Measurements from ENCODE around the gene PUSL1.

The PUSL1 gene

GRCh38 chr1:1319646-1319941 lies 11.2 kb downstream of the PUSL1 start:
- H3F3A ChIP-seq (ENCODE audit: control insufficient read depth, insufficient read depth), result peaks cover 9% of the 10 kb centered on the region; the same call in 1 of the 2 replicates
- H3K4me1 ChIP-seq (ENCODE audit: control insufficient read depth, low read length), result peaks cover 11% of the 10 kb centered on the region
- H3K4me2 ChIP-seq (ENCODE audit: low read length), result no peak overlapping the region
- TF ChIP-seq EZH2phosphoT487 (IDR thresholded peaks at IDR 0.05; ENCODE audit: borderline replicate concordance, low read length), result no peak
- H4K20me1 ChIP-seq (ENCODE audit: control insufficient read depth, insufficient read depth, low read depth, low read length), result peaks cover 21% of the 10 kb centered on the region
- no peaks in the 10 kb centered on the region for H3K27me3 ChIP-seq (ENCODE audit: control insufficient read depth, low read length)
- peaks cover 61% of the 10 kb centered on the region for H3K36me3 ChIP-seq (ENCODE audit: control insufficient read depth, low read length)
- no peak overlapping the region for H3K4me3 ChIP-seq (ENCODE audit: low read length)
- H3K79me2 ChIP-seq (ENCODE audit: control insufficient read depth, low read length), result peaks cover 55% of the 10 kb centered on the region
- H3K27ac ChIP-seq (ENCODE audit: low read depth, low read length), result no peak overlapping the region
- no peaks in the 10 kb centered on the region for H3K9me2 ChIP-seq (replicated peaks; ENCODE audit: control insufficient read depth, low read length)
- no peaks in the 10 kb centered on the region for H3K9me3 ChIP-seq (ENCODE audit: control insufficient read depth, insufficient read depth, low read length)

DNA sequence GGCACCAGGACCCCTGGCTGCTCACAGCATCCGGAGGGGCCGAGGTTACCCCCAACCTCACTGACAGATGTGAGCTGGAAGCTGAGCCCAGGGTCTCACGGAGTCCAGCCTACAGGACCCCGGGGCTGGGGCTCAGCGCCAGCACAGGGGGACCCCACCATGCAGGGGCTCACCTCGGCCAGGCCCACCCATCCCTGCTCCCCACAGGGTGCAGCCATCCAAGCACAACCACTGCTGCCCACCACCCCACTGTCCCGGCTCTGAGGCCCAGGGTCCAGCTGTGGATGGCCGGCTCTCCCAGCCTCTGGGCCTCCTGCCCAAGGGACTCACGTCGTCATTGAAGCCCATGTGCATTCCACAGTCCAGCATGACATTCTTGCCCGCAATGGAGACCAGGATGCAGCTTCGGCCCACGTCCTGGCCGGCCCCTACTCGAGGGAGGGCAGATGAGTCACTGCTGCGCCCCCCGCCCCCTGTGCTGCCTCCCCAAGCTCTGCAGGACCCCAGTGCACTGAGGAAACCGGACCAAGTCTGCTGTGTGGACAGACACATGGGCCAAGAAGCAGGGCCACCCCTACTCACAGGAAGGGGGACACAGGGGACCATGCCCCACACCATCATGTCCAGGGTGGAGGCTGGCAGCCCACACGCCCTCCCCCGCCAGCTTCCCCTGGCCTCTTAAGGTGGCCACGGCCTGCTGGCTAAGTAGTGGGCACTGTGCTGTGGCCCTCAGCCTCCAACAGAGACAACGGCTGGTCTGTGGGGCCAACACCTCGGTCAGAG lies 12.5 kb downstream of the PUSL1 start:
- Histone ChIP-seq H3K9me3 (ENCODE audit: control insufficient read depth, insufficient read depth, low read length) (no peaks in the 10 kb centered on the region), H3F3A (ENCODE audit: control insufficient read depth, insufficient read depth) (peaks cover 9% of the 10 kb centered on the region; the same call in 1 of the 2 replicates), H3K4me3 (ENCODE audit: low read length) (no peak overlapping the region), H3K4me1 (ENCODE audit: control insufficient read depth, low read length) (peaks cover 20% of the 10 kb centered on the region), H3K27ac (ENCODE audit: low read depth, low read length) (no peak overlapping the region), H4K20me1 (ENCODE audit: control insufficient read depth, insufficient read depth, low read depth, low read length) (peaks cover 18% of the 10 kb centered on the region), H3K79me2 (ENCODE audit: control insufficient read depth, low read length) (peaks cover 60% of the 10 kb centered on the region), H3K27me3 (ENCODE audit: control insufficient read depth, low read length) (no peaks in the 10 kb centered on the region), H3K36me3 (ENCODE audit: control insufficient read depth, low read length) (peaks cover 53% of the 10 kb centered on the region), H3K4me2 (ENCODE audit: low read length) (no peak overlapping the region), H3K9me2 (replicated peaks; ENCODE audit: control insufficient read depth, low read length) (no peaks in the 10 kb centered on the region)
- TF ChIP-seq CTCF (IDR thresholded peaks at IDR 0.05; ENCODE audit: low read depth, low read length, poor library complexity, severe bottlenecking), result no peak
- no peak for TF ChIP-seq EZH2phosphoT487 (IDR thresholded peaks at IDR 0.05; ENCODE audit: borderline replicate concordance, low read length)

GRCh38 chr1:1321477-1321876 lies 13.1 kb downstream of the PUSL1 start:
- H3F3A ChIP-seq (ENCODE audit: control insufficient read depth, insufficient read depth), result peaks cover 9% of the 10 kb centered on the region; the same call in 1 of the 2 replicates
- peaks cover 18% of the 10 kb centered on the region for H4K20me1 ChIP-seq (ENCODE audit: control insufficient read depth, insufficient read depth, low read depth, low read length)
- no peaks in the 10 kb centered on the region for H3K27me3 ChIP-seq (ENCODE audit: control insufficient read depth, low read length)
- peaks cover 26% of the 10 kb centered on the region for H3K4me1 ChIP-seq (ENCODE audit: control insufficient read depth, low read length)
- peaks cover 53% of the 10 kb centered on the region for H3K36me3 ChIP-seq (ENCODE audit: control insufficient read depth, low read length)
- H3K9me2 ChIP-seq (replicated peaks; ENCODE audit: control insufficient read depth, low read length), result no peaks in the 10 kb centered on the region
- H3K4me2 ChIP-seq (ENCODE audit: low read length), result no peak overlapping the region
- H3K27ac ChIP-seq (ENCODE audit: low read depth, low read length), result no peak overlapping the region
- H3K4me3 ChIP-seq (ENCODE audit: low read length), result no peak overlapping the region
- H3K9me3 ChIP-seq (ENCODE audit: control insufficient read depth, insufficient read depth, low read length), result no peaks in the 10 kb centered on the region
- TF ChIP-seq CTCF (IDR thresholded peaks at IDR 0.05; ENCODE audit: low read depth, low read length, poor library complexity, severe bottlenecking), result no peak
- peaks cover 66% of the 10 kb centered on the region for H3K79me2 ChIP-seq (ENCODE audit: control insufficient read depth, low read length)

- TF ChIP-seq EZH2phosphoT487 (IDR thresholded peaks at IDR 0.05; ENCODE audit: borderline replicate concordance, low read length) (no peak), CTCF (IDR thresholded peaks at IDR 0.05; ENCODE audit: low read depth, low read length, poor library complexity, severe bottlenecking) (no peak)
- Histone ChIP-seq H3K79me2 (ENCODE audit: control insufficient read depth, low read length) (peaks cover 67% of the 10 kb centered on the region), H3K4me2 (ENCODE audit: low read length) (no peak overlapping the region)
Measured at GRCh38 chr1:1322418-1322817, 14.0 kb downstream of the PUSL1 start.

More at GRCh38 chr1:1322418-1322817, 14.0 kb downstream of the PUSL1 start:
- Histone ChIP-seq H3K4me3 (ENCODE audit: low read length) (no peak overlapping the region), H3K27me3 (ENCODE audit: control insufficient read depth, low read length) (no peaks in the 10 kb centered on the region), H3F3A (ENCODE audit: control insufficient read depth, insufficient read depth) (peaks cover 9% of the 10 kb centered on the region; the same call in 1 of the 2 replicates), H3K4me1 (ENCODE audit: control insufficient read depth, low read length) (peaks cover 26% of the 10 kb centered on the region), H3K9me2 (replicated peaks; ENCODE audit: control insufficient read depth, low read length) (no peaks in the 10 kb centered on the region), H3K27ac (ENCODE audit: low read depth, low read length) (no peak overlapping the region), H4K20me1 (ENCODE audit: control insufficient read depth, insufficient read depth, low read depth, low read length) (peaks cover 18% of the 10 kb centered on the region), H3K36me3 (ENCODE audit: control insufficient read depth, low read length) (peaks cover 51% of the 10 kb centered on the region), H3K9me3 (ENCODE audit: control insufficient read depth, insufficient read depth, low read length) (no peaks in the 10 kb centered on the region)

Data from DOHH2 (cell line).